K562 (cell line): ENCODE measurements around the gene HHLA2. TPM values are rescaled to one million over a fixed set of nuclear protein-coding genes. Genes with fewer than 3 reads are reported as not detected.

Experiments
- CSDE1 ChIP-seq, 2 experiments: fragments of 450-650 bp; IDR thresholded peaks; 2 replicates each; pipeline ENCODE4 v1.6.1; 2016; ENCODE audit warnings: mild to moderate bottlenecking in 1 of 2
- DEAF1 ChIP-seq: fragments of 450-650 bp; formaldehyde crosslinking; IDR thresholded peaks from 2 replicates; pipeline ENCODE4 v1.4.0; 2020; ENCODE audit warnings: mild to moderate bottlenecking, moderate library complexity
- IRF1 ChIP-seq: sonication (generic); formaldehyde crosslinking; IDR thresholded peaks from 2 replicates; pipeline ENCODE4 v1.8.0; 2022; ENCODE audit warnings: missing genetic modification reagents, mild to moderate bottlenecking, borderline replicate concordance
- MEIS2 ChIP-seq: fragments of 450-650 bp; IDR thresholded peaks from 2 replicates; pipeline ENCODE4 v1.6.1; 2014; ENCODE audit warnings: mild to moderate bottlenecking; ENCODE audit not compliant: partially characterized antibody
- NR2C2 ChIP-seq, 2 experiments: fragments of 200-800 bp in 1 of 2; sonication (Bioruptor generic) in 1 of 2; sonication (generic) in 1 of 2; formaldehyde crosslinking in 1 of 2; IDR thresholded peaks; 2 replicates each; pipeline versions ENCODE4 v1.6.1 to v1.8.0; 2016 to 2022; ENCODE audit warnings: mild to moderate bottlenecking in 1 of 2, missing compliant biosample characterization in 1 of 2, missing genetic modification characterization in 1 of 2, missing genetic modification reagents in 1 of 2
- PHB2 ChIP-seq: fragments of 450-650 bp; IDR thresholded peaks from 2 replicates; pipeline ENCODE4 v1.6.1; 2017; ENCODE audit warnings: low read depth
- PKNOX1 ChIP-seq: fragments of 450-650 bp; IDR thresholded peaks from 2 replicates; pipeline ENCODE4 v1.6.1; 2016
- SMC3 ChIP-seq: conservative IDR thresholded peaks from 2 replicates; pipeline ENCODE4 v1.6.1; 2011; ENCODE audit warnings: low read depth, low read length, improper control_type of control experiment; ENCODE audit not compliant: insufficient read depth
- SP1 ChIP-seq: sonication (generic); formaldehyde crosslinking; IDR thresholded peaks from 2 replicates; pipeline ENCODE4 v1.8.1; 2022; ENCODE audit warnings: mild to moderate bottlenecking, missing genetic modification reagents
- TFE3 ChIP-seq: fragments of 450-650 bp; formaldehyde crosslinking; IDR thresholded peaks from 2 replicates; pipeline ENCODE4 v1.4.0; 2020; ENCODE audit warnings: mild to moderate bottlenecking, mixed read lengths
- USF1 ChIP-seq: sonication (generic); formaldehyde crosslinking; IDR thresholded peaks from 2 replicates; pipeline ENCODE4 v1.9.0; 2022; ENCODE audit warnings: mild to moderate bottlenecking, missing genetic modification reagents
- USF2 ChIP-seq: sonication (generic); formaldehyde crosslinking; IDR thresholded peaks from 2 replicates; pipeline ENCODE4 v1.5.0; 2020; ENCODE audit warnings: missing genetic modification reagents
- ZNF507 ChIP-seq: conservative IDR thresholded peaks from 2 replicates; pipeline ENCODE4 v1.6.1; 2017; ENCODE audit warnings: missing genetic modification characterization, missing compliant biosample characterization
- ZNF586 ChIP-seq: fragments of 450-650 bp; formaldehyde crosslinking; conservative IDR thresholded peaks from 2 replicates; pipeline ENCODE4 v1.4.0; 2020; ENCODE audit warnings: mild to moderate bottlenecking, moderate library complexity
- polyA plus RNA-seq, 8 experiments: library from polyadenylated mRNA; depleted of rRNA in 4 of 8; stranded (reverse) in 5 of 8; unstranded in 3 of 8; fragments of >200 nt; fragmentation: Nextera tagmentation in 2 of 8; fragmentation: Illumina TruSeq in 1 of 8; extraction: Ambion mirVana in 2 of 8; extraction: Trizol in 1 of 8; gene quantifications; 2 replicates each; pipeline versions ENCODE4 v1.2.1 to v1.2.3, GENCODE V29; 2011 to 2014; ENCODE audit warnings: inconsistent platforms in 1 of 8, missing spikeins in 1 of 8
- total RNA-seq, 7 experiments: library from RNA; depleted of rRNA in 6 of 7; stranded (reverse); fragments of >200 nt in 6 of 7; fragmentation: Illumina TruSeq in 2 of 7; extraction: Trizol in 2 of 7; gene quantifications; 2 replicates each; pipeline versions ENCODE4 v1.2.1 to v1.2.3, GENCODE V29; 2011 to 2021; ENCODE audit warnings: low replicate concordance in 1 of 7
- TF ChIP-seq, protein P1 (sequence below), 2 experiments: IDR thresholded peaks in 1 of 2; conservative IDR thresholded peaks in 1 of 2; 2 replicates each; pipeline ENCODE4 v1.6.1; 2016; ENCODE audit warnings: low read depth in 2 of 2, mild to moderate bottlenecking in 1 of 2, missing compliant biosample characterization in 1 of 2, missing genetic modification characterization in 1 of 2, moderate library complexity in 1 of 2

The HHLA2 gene
- total and polyA plus RNA-seq, 9 of the 15 experiments (the other 6 are each of a cell fraction or from before 2014, with no cell fraction given): 0.04 TPM; not detected in 7

DNA sequence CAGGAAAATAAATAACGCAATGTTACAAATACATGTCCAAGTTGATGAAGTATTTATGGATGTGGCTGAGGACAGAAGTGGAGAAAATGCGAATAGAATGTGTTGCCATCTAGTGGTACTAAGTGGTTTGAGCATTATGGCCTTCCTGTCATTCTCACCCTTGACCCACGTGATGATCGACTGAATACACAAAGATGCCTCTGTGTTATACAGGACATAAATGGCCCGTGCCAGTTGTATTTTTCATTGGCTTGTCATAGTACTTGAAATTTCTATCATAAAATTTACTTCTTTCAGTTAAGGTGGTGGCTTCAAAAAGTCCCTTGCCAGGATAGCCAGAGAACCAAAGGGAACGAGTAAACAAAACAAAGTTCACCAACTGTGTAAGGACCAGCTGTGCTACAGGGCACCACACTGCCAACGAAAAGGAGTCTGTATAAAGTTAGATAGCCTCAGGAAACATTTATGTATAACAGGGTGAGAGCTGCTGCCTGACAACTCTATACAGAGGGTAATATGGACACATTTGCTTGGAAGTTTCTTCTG lies 110.4 kb downstream of the HHLA2 start (continued):
- no peak for TF ChIP-seq NR2C2 (CRISPR knock-in tag; IDR thresholded peaks at IDR 0.05)
- peak; percentile 39; the same call in 1 of the 2 replicates for TF ChIP-seq NR2C2 (tag; IDR thresholded peaks at IDR 0.05)
- no peak for TF ChIP-seq ZNF507
- peak; percentile 58 for TF ChIP-seq DEAF1 (CRISPR knock-in tag)
- TF ChIP-seq USF1 (CRISPR knock-in tag): peak; percentile 78
- TF ChIP-seq SMC3: peak; percentile 50
- TF ChIP-seq PKNOX1: peak; percentile 72
- no peak for TF ChIP-seq PHB2
- no peak for TF ChIP-seq IRF1 (CRISPR knock-in tag)
- TF ChIP-seq ZNF586 (CRISPR knock-in tag): no peak
- peak; percentile 79 for TF ChIP-seq USF2 (CRISPR knock-in tag)
- no peak for TF ChIP-seq CSDE1 (IDR thresholded peaks at IDR 0.05)
- TF ChIP-seq SP1 (CRISPR knock-in tag): no peak
- TF ChIP-seq, protein P1, sequence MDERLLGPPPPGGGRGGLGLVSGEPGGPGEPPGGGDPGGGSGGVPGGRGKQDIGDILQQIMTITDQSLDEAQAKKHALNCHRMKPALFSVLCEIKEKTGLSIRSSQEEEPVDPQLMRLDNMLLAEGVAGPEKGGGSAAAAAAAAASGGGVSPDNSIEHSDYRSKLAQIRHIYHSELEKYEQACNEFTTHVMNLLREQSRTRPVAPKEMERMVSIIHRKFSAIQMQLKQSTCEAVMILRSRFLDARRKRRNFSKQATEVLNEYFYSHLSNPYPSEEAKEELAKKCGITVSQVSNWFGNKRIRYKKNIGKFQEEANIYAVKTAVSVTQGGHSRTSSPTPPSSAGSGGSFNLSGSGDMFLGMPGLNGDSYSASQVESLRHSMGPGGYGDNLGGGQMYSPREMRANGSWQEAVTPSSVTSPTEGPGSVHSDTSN (CRISPR knock-in tag; IDR thresholded peaks at IDR 0.05; ENCODE audit: low read depth): no peak
- TF ChIP-seq, protein P1 (tag; conservative IDR thresholded peaks at IDR 0.05; ENCODE audit: low read depth): peak; percentile 89
- TF ChIP-seq TFE3 (CRISPR knock-in tag): peak; percentile 34
- TF ChIP-seq MEIS2: peak; percentile 94
